ENCODE measurements around the gene TNK1. TPM values are rescaled to one million over a fixed set of nuclear protein-coding genes. Genes with fewer than 3 reads are reported as not detected.
"Not testable (repeated sequence)": the region's sequence is repeated elsewhere in the genome, so short reads cannot be mapped to it uniquely, and the experiment has no call there.

TNK1 gene
- total and polyA plus RNA-seq, 7 donors: 0.56 to 1.7 (median 0.82) TPM

- Histone ChIP-seq H3K27ac (no peak overlapping the region), H3K4me1 (no peaks in the 10 kb centered on the region), H3K9me3 (no peaks in the 10 kb centered on the region), H3K27me3 (ENCODE audit: insufficient read depth in 3 of 3, low read length in 2 of 3) (peaks cover 0 to 3% (median 0%) of the 10 kb centered on the region in 3 donors), H3K36me3 (ENCODE audit: insufficient read depth in 1 of 2, low read depth in 1 of 2) (no peaks in the 10 kb centered on the region), H3K4me3 (no peak overlapping the region)
- DNase-seq (no peak), ATAC-seq (no peak)
- TF ChIP-seq CTCF (IDR thresholded peaks at IDR 0.05): no peak
- intact Hi-C loops (cut with DNase I): loop anchor here in 1 of 2 donors (5.0 kb wide), 1 partner anchor 64 kb away; no protein-coding TSS in a partner anchor
- 69 to 76% (median 75%) methylated on average over 13 of the region's 13 CpGs for WGBS, 3 donors
These were observed 12.8 kb upstream of the TNK1 start for GRCh38 chr17:7367918-7368598.

GRCh38 chr17:7368599-7368994 lies 12.3 kb upstream of the TNK1 start:
- not testable (repeated sequence) for H3K27me3 ChIP-seq (ENCODE audit: insufficient read depth in 3 of 3, low read length in 2 of 3); ATAC-seq; H3K36me3 ChIP-seq (ENCODE audit: insufficient read depth in 1 of 2, low read depth in 1 of 2); H3K27ac ChIP-seq; H3K9me3 ChIP-seq; H3K4me1 ChIP-seq; H3K4me3 ChIP-seq; DNase-seq
- intact Hi-C loops (cut with DNase I): loop anchor here in 1 of 2 donors (5.0 kb wide), 1 partner anchor 64 kb away; no protein-coding TSS in a partner anchor
- 79 to 89% (median 80%) methylated on average over 5 of the region's 5 CpGs for WGBS, 3 donors

- H3K9me3 ChIP-seq: no peaks in the 10 kb centered on the region
- H3K4me1 ChIP-seq: no peaks in the 10 kb centered on the region
- no peak overlapping the region for H3K4me3 ChIP-seq
- DNase-seq: no peak
- no peak for TF ChIP-seq CTCF (IDR thresholded peaks at IDR 0.05)
- H3K36me3 ChIP-seq (ENCODE audit: insufficient read depth in 1 of 2, low read depth in 1 of 2): no peaks in the 10 kb centered on the region
- intact Hi-C loops (cut with DNase I): loop anchor here in 1 of 2 donors (5.0 kb wide), 1 partner anchor 62 kb away; no protein-coding TSS in a partner anchor
- WGBS, 3 donors: 81 to 90% (median 81%) methylated on average over 5 of the region's 5 CpGs
- peaks cover 0 to 3% (median 0%) of the 10 kb centered on the region in 3 donors for H3K27me3 ChIP-seq (ENCODE audit: insufficient read depth in 3 of 3, low read length in 2 of 3)
- no peak for ATAC-seq
- H3K27ac ChIP-seq: no peak overlapping the region
These were observed 11.1 kb upstream of the TNK1 start for GRCh38 chr17:7369825-7370224.

- no peaks in the 10 kb centered on the region for H3K4me1 ChIP-seq
- ATAC-seq (no peak), DNase-seq (no peak)
- peaks cover 0 to 3% (median 0%) of the 10 kb centered on the region in 3 donors for H3K27me3 ChIP-seq (ENCODE audit: insufficient read depth in 3 of 3, low read length in 2 of 3)
- H3K4me3 ChIP-seq: no peak overlapping the region
- no peak overlapping the region for H3K27ac ChIP-seq
- H3K36me3 ChIP-seq (ENCODE audit: insufficient read depth in 1 of 2, low read depth in 1 of 2): no peaks in the 10 kb centered on the region
- TF ChIP-seq CTCF (IDR thresholded peaks at IDR 0.05): no peak
- no peaks in the 10 kb centered on the region for H3K9me3 ChIP-seq
- intact Hi-C loops (cut with DNase I): no loop called here
- 74 to 91% (median 81%) methylated on average over 4 of the region's 4 CpGs for WGBS, 3 donors
These were observed 10.0 kb upstream of the TNK1 start for GRCh38 chr17:7370853-7371252.

GRCh38 chr17:7374353-7374752 lies 6.5 kb upstream of the TNK1 start:
- no peak for ATAC-seq
- intact Hi-C loops (cut with DNase I): no loop called here

More at GRCh38 chr17:7374353-7374752, 6.5 kb upstream of the TNK1 start:
- Histone ChIP-seq H3K4me1 (no peaks in the 10 kb centered on the region), H3K9me3 (no peaks in the 10 kb centered on the region), H3K27ac (no peak overlapping the region), H3K36me3 (ENCODE audit: insufficient read depth in 1 of 2, low read depth in 1 of 2) (no peaks in the 10 kb centered on the region), H3K27me3 (ENCODE audit: insufficient read depth in 3 of 3, low read length in 2 of 3) (peaks cover 0 to 3% (median 0%) of the 10 kb centered on the region in 3 donors), H3K4me3 (no peak overlapping the region)
- no peak for TF ChIP-seq CTCF (IDR thresholded peaks at IDR 0.05)
- no peak for DNase-seq
- WGBS, 3 donors: 87 to 96% (median 88%) methylated on average over 2 of the region's 2 CpGs

Measured in psoas muscle (tissue), 8 donors.